HG02981 (cell line): Measurements from ENCODE around the gene HBZ.
"Not testable (repeated sequence)": the region's sequence is repeated elsewhere in the genome, so short reads cannot be mapped to it uniquely, and the experiment has no call there.

Source experiments
- ATAC-seq: cut with Tn5 transposase; IDR thresholded peaks from one replicate; pipeline ENCODE4 v1.9.1; 2021; ENCODE audit warnings: mild to moderate bottlenecking, moderate library complexity; ENCODE audit not compliant: unreplicated experiment

HBZ gene

DNA sequence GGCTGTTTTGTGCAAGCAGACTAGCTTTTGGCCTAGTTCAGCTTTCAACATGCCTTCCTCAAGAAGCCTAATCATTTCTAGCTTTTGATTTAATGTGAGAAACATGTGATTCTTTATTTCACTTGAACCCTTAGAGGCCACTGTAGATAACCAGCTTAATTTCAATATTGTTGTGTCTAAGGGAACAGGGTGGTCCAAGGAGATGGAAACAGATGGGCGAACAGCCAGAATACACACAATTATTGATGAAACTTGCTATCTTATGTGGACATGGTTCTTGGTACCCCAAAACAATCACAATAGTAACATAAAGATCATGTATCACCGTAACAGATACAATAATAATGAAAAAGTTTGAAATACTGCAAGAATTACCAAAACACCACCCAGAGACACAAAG lies 18.7 kb upstream of the HBZ start:
- ATAC-seq: no peak

DNA sequence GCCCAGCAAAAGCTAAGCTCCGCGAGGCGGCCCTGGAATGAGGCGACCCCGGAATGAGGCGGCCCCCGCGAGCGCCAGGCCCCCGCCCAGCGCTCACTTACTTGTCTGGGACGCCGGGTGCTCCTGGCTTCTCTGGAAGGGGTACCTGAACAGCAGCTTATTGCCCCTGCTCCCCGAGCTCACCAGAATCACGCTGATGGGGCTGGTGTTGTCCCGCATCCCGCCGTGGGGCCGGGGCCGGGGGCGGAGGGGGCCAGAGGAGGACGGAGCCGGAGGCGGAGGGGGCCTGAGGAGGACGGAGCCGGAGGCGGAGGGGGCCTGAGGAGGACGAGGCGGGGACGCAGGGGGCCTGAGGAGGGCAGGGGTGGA lies 14.4 kb upstream of the HBZ start:
- ATAC-seq: no peak

DNA sequence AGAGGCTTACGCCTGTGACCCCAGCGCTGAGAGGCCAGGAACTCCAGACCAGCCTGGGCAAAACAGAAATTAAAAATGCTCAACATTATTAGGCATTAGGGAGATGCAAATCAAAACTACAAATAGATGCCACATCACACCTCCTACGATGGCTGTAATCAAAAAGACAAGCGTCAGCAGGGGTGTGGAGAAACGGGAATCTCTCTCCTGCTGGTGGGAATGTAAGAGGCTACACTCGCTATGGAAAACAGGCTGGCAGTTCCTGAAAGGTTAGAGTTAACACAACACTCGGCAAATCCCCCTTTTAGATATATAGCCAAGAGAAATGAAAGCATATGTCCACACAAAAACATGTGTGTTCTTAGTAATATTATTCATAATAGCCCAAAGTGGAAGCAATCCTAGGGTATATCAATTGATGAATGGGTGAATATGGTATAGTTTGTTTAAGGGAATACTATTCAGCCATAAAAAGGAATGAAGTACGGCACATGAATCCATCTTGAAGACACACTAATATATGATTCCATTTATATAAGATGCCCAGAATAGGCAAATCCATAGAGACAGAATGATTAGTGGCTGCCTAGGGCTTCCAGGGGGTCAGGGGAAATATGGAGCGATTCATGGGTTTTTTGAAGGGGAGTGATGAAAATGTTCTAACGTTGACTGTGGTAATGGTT lies 12.1 kb upstream of the HBZ start:
- ATAC-seq: no peak

DNA sequence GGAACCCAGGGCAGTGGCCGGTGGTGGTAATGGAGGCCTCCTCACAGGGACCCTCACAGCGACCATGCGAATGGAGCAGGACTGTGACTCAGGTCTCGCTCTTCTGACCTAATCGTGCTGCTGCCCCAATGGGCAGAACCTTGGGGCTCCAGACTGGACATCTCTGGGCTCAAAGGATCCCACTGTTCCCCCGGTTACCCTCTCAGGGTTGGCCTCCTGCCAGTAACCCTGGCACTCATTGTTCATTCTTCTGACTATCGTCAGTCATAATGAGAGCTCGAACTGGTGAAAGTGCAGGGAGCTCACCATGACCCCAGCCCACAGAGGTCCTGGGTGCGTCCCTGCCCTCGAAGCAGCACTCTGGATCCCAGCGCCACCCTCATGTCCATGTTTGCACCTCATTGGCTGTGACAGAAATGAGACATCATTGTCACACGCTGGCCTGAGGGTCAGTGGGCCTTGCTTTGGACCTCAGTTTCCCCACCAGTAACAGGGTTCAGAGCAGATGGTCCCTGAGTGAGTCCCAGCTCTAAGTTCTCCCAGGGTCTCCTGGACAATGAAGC lies 10.0 kb upstream of the HBZ start:
- ATAC-seq: no peak

DNA sequence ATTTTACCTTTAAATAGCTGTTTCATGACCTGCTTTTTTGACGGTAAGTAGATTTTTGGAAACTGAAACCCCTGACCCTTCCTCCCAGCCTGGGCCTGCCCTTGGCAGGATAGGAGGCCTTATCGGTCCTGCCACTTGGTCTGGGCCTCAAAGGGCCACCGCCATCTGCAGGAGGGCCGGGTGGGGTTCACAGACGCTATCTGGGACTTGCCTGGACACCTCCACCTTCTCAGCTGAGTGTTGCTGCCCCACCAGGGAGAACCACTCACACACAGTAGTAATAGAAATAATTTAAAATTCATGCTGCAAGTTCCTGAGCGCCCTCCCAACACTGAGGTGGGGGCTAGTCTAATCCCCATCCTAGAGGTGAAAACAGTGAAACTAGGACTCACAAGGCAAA lies 9.4 kb upstream of the HBZ start:
- ATAC-seq: no peak

DNA sequence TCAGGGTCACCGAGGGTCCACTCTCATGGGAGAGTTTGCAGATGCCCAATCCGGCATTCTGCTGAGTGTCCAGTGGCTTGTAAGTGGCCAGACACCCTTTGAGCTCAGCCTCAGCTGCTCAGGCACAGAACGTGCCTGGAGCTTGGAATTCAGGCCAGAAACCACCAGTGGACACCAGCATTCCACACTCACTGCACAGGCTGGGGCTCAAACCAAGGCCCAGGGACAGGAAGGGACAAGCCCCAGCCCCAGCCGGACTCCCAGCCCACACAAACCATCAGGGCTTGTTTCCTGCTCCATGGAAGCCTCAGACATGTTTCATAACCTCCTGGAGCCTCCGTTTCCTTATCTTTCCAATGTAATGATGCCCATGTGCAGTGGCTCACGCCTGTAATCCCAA lies 9.0 kb upstream of the HBZ start:
- no peak for ATAC-seq

DNA sequence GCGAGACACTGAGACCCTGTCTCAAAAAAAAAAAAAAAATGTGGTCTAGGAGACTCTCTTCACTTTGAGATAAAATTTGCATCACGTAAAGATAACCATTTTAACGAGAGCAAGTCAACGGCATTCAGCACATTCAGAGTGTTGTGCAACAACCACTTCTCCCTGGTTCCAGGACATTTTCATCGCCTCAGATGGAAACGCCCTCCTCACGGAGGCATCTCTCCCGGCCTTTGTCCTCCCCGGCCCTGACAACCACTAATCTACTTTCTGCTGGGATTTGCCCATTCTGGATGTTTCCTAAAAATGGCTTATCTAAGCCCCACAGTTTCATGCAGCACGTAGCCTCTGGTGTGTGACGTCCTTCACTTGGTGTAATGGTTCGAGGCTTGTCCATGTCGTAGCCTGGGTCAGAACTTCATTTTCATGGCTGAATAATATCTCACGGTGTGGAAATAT lies 7.6 kb upstream of the HBZ start:
- ATAC-seq: no peak

DNA sequence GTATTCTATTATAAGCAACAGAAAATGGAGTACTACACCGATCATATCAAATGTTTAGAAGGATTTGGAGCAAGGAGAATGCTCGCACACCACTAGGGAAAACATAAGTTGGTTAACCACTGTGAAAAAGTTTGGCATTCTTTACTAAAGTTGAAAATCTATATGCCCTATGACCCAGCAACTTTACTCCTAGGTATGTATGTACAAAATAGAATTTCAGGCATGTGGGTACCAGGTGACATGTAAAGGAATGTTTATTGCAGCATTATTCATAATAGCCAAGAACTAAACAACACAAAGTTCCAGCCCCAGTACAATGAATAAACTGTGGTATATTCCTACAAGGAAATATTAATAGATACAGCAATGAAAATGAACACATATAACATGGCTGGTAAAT lies 5.8 kb upstream of the HBZ start:
- no peak for ATAC-seq

DNA sequence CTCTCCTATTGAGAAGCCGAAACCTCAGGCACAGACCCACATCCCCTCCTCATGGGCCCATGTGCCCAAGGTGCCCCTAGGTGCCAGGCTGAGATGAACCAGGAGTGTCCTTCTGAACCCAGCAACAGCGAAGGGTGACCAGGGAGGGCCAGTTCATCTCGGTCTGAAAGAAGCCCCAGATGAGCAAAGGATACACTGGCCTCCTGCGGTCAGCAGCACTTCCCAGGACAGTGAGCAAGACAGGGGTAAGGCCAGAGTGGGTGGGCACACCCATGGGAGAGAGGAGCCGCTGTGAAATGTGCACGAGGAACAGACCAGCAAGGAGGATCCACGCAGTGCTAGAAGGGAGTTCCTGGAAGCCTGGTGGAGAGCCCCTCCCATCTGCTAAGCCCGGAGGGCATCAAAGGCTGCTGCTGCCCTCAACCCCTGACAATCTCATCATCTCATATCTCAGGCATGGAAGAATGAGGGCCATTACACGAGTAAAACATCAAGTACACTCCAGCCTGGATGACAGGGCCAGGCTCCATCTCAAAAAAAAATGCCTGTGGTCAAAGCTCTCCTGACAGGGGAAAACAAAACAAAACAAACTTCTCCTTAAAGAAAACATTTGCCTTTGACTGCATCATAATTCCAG lies 3.3 kb upstream of the HBZ start:
- ATAC-seq: no peak

DNA sequence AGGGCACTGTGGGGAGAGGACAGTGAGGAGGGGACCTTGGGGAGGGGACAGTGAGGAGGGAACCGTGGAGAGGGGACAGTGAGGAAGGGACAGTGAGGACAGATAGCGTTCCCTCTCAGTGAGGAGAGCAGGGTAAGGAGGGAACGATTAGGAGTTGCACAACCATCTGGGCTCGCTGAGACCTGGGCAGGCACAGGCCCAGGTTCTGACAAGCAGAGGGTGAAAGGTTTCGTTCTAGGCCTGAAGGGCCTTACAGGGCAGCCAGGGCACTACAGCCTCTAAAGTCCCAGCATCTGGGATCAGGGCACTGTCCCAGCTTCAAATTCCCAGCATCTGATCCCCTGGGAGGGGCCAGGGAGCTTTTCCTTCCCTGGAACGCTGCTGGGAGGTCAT lies 681 bp downstream of the HBZ start:
- ATAC-seq: not testable (repeated sequence)

DNA sequence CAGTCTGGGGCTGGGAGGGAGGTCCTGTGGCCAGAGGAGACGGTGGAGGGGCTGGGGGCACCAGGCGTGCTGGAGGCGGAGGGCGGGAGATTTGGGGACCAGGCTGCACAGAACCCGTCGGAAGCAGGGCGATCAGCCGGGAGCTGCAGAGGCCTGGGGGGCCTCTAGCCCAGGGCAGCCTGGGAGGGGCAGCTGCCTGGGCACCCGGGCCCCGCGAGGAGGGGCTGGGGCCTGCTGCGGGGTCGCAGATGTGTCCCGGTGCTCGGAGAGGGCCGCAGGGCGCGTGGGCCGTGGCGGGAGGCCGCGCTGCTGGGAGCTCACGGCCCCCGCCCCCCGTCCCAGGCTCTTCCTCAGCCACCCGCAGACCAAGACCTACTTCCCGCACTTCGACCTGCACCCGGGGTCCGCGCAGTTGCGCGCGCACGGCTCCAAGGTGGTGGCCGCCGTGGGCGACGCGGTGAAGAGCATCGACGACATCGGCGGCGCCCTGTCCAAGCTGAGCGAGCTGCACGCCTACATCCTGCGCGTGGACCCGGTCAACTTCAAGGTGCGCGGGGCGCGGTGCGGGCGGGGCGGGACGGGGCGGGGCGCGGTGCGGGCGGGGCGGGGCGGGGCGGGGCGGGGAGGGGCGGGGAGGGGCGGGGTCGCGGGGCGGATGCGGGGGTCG lies 1.2 kb downstream of the HBZ start:
- not testable (repeated sequence) for ATAC-seq

DNA sequence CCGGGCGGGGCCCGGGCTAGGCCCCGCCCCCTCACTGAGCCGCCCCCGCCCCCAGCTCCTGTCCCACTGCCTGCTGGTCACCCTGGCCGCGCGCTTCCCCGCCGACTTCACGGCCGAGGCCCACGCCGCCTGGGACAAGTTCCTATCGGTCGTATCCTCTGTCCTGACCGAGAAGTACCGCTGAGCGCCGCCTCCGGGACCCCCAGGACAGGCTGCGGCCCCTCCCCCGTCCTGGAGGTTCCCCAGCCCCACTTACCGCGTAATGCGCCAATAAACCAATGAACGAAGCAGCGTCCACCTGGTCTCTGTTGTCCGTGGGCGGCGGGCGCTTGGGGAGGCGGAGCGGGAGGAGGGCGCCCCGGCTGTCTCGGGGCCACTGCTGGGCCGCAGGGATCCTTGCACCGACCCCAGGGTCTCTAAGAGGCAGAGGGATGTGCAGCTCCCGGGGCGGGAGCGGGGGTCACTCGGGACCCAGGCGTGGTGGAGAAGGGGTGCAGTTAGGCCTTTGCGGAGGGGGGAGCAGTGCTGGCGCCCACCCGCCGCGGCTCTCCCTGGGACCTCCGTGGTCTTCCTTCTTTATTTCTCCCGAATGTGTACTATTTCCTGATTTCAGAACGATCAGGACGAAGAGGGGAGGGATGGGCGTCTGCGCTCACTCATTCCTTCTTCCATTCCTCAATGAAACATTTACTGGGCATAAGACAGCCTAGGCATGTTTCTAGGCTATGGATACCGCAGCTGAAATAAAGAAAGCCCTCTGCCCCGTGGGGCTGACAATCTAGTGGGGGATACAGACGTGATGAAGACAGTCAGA lies 2.0 kb downstream of the HBZ start:
- no peak for ATAC-seq

DNA sequence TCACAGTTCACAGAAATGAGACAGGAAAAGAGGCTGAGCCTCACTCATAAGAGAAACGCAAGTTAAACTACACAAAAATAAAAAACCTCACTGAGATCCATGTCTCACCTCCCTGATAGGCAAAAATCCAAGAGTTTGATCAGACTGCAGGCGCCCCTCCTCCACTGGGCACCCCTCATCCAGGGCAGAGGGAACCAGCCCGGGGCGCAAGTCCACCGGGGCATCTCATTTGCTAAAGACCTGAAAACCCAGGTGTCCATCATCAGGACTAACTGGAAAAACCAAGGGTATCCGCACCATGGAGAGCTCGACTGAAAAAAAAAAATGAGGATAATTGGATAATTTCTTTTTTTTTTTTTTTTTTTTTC lies 2.6 kb downstream of the HBZ start:
- no peak for ATAC-seq

DNA sequence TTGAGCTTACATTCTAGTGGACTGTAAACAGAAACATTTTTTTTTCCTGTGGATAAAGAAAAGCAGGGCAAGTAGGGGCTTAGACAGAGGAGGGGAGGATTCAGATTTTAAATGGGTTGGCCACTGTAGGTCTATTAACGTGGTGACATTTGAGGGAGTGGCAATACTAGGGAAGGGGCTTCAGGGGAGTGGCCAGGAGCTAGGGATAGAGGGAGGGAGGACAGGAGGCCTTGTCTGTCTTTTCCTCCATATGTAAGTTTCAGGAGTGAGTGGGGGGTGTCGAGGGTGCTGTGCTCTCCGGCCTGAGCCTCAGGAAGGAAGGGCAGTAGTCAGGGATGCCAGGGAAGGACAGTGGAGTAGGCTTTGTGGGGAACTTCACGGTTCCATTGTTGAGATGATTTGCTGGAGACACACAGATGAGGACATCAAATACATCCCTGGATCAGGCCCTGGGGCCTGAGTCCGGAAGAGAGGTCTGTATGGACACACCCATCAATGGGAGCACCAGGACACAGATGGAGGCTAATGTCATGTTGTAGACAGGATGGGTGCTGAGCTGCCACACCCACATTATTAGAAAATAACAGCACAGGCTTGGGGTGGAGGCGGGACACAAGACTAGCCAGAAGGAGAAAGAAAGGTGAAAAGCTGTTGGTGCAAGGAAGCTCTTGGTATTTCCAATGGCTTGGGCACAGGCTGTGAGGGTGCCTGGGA lies 6.8 kb downstream of the HBZ start:
- ATAC-seq: no peak

DNA sequence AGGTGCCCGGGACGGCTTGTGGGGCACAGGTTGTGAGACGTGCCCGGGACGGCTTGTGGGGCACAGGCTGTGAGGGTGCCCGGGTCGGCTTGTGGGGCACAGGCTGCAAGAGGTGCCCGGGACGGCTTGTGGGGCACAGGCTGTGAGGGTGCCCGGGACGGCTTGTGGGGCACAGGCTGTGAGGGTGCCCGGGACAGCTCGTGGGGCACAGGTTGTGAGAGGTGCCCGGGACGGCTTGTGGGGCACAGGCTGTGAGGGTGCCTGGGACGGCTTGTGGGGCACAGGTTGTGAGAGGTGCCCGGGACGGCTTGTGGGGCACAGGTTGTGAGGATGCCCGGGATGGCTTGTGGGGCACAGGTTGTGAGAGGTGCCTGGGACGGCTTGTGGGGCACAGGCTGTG lies 7.8 kb downstream of the HBZ start:
- not testable (repeated sequence) for ATAC-seq

DNA sequence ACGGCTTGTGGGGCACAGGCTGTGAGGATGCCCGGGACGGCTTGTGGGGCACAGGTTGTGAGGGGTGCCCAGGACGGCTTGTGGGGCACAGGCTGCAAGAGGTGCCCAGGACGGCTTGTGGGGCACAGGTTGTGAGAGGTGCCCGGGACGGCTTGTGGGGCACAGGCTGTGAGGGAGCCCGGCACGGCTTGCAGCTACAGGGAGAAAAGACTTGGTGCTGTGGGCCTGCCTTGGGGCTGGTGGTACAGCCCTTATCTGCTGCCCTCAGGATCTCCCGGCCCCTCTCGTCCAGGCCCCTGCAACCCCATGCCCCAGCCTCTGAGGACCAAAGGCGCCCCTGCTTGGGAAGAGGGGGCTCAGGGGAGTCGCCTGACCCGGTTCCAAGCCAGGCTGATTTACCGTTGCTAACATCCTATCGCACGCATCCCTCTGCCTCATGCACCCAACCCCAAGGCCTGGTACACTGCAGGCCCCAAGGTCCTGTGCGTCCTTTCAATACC lies 8.3 kb downstream of the HBZ start:
- no peak for ATAC-seq

DNA sequence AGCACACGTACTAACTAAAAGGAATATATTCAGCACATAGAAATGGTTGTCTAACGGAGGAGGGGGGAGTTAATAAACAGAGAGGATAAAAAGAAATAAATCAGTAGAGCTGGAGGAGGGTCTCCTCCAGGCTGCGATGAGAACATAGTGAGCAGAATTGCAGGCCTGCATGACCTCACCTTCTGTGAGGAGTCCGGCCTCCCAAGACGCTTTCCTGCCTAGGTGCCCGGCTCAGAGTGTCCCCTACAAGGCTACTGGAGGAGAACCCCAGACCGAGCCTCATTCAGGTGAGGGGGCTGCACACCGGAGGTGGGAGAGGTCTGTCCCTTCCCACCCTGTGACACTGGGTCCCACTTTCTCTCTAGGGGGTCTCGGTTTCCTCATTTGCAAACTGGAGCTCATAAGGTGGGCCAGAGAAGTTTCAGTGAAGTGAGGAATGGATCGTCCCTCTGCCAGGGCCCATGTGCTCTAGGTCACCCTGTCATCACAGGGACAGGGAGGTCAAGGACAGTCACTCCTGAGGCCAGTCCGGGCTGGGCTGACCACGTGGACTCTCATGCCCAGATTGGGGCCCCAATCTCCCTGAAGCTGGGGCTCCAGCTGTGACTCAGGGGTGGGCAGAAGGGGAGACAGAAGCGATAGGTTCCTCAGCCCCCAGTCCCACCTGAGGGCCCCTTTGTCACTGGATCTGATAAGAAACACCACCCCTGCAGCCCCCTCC lies 10.0 kb downstream of the HBZ start:
- ATAC-seq: no peak

DNA sequence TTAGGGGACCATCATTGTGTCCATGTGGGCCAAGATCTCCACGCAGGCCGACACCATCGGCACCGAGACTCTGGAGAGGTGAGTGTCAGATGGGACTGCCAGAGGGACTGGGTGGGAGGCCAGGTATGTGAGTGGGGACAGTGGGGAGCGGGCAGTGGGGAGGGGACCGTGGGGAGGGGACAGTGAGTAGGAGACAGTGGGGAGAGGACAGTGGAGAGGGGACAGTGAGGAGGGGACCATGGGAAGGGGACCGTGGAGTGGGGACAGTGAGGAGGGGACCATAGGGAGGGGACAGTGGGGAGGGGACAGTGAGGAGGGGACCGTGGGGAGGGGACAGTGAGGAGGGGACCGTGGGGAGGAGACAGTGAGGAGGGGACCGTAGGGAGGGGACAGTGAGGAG lies 10.7 kb downstream of the HBZ start:
- not testable (repeated sequence) for ATAC-seq

DNA sequence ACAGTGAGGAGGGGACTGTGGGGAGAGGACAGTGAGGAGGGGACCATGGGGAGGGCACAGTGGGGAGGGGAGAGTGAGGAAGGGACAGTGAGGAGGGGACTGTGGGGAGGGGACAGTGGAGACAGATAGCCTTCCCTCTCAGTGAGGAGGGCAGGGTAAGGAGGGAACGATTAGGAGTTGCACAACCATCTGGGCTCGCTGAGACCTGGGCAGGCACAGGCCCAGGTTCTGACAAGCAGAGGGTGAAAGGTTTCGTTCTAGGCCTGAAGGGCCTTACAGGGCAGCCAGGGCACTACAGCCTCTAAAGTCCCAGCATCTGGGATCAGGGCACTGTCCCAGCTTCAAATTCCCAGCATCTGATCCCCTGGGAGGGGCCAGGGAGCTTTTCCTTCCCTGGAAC lies 11.3 kb downstream of the HBZ start:
- not testable (repeated sequence) for ATAC-seq
